Measurements from ENCODE around the gene COPZ2.

GRCh38 chr17:47992216-47992615 lies 45.4 kb downstream of the COPZ2 start:
- no peak for TF ChIP-seq TARDBP (IDR thresholded peaks at IDR 0.05)
- no peak for TF ChIP-seq NFRKB (IDR thresholded peaks at IDR 0.05)
- no peak for TF ChIP-seq LEF1 (IDR thresholded peaks at IDR 0.05; ENCODE audit: borderline replicate concordance)
- TF ChIP-seq HDGF (IDR thresholded peaks at IDR 0.05; ENCODE audit: borderline replicate concordance), result no peak
- no peak for TF ChIP-seq SP1 (IDR thresholded peaks at IDR 0.05)
- TF ChIP-seq ZNF384 (IDR thresholded peaks at IDR 0.05), result no peak
- no peak for TF ChIP-seq FOXM1 (IDR thresholded peaks at IDR 0.05; ENCODE audit: borderline replicate concordance)
- no peak for TF ChIP-seq FOXA1 (IDR thresholded peaks at IDR 0.05)
- TF ChIP-seq PKNOX1 (IDR thresholded peaks at IDR 0.05), result no peak
- no peak for TF ChIP-seq FOXK2 (IDR thresholded peaks at IDR 0.05)
- no peak for TF ChIP-seq ELF4 (IDR thresholded peaks at IDR 0.05)

All from HEK293T (cell line).